Thyroid gland (tissue), 4 donors: ENCODE data around the gene PBX1.

Experiments
- CTCF ChIP-seq, 6 experiments: fragments of 200-600 bp in 3 of 6; fragments of 450-650 bp in 3 of 6; sonication (generic) in 3 of 6; IDR thresholded peaks; one replicate each; pipeline ENCODE4 v1.5.1; 2016 to 2019; ENCODE audit warnings: antibody characterized with exemption in 6 of 6, mild to moderate bottlenecking in 2 of 6, inconsistent platforms in 1 of 6, moderate library complexity in 1 of 6
- POLR2A ChIP-seq, 2 donors: fragments of 450-650 bp; IDR thresholded peaks; one replicate each; pipeline ENCODE4 v1.6.1; 2017; ENCODE audit warnings: antibody characterized with exemption in 2 of 2, mild to moderate bottlenecking in 2 of 2, moderate library complexity in 1 of 2

- TF ChIP-seq CTCF (IDR thresholded peaks at IDR 0.05) (no peak), POLR2A (IDR thresholded peaks at IDR 0.05) (no peak)
Observed at GRCh38 chr1:164801246-164801731, 242.3 kb downstream of the PBX1 start.
